Occipital lobe (tissue), 2 donors: ENCODE results near the gene C6orf89. TPM values are rescaled to one million over a fixed set of nuclear protein-coding genes. Genes with fewer than 3 reads are reported as not detected.
A peak's percentile ranks its signal among the peaks of the same experiment; 100 is the strongest.
"Not testable (repeated sequence)": the region's sequence is repeated elsewhere in the genome, so short reads cannot be mapped to it uniquely, and the experiment has no call there.

ENCODE experiments used
- DNase-seq: peaks from one replicate; lab custom pipeline; 2025; lab: John Stamatoyannopoulos, UW
- total RNA-seq: library from RNA; depleted of rRNA; stranded (reverse); fragments of >200 nt; gene quantifications from one replicate; pipeline ENCODE4 v1.2.3, GENCODE V29; 2014

C6orf89 gene
- total RNA-seq, 1 donor from 2014 or later: 36.2 TPM

DNA sequence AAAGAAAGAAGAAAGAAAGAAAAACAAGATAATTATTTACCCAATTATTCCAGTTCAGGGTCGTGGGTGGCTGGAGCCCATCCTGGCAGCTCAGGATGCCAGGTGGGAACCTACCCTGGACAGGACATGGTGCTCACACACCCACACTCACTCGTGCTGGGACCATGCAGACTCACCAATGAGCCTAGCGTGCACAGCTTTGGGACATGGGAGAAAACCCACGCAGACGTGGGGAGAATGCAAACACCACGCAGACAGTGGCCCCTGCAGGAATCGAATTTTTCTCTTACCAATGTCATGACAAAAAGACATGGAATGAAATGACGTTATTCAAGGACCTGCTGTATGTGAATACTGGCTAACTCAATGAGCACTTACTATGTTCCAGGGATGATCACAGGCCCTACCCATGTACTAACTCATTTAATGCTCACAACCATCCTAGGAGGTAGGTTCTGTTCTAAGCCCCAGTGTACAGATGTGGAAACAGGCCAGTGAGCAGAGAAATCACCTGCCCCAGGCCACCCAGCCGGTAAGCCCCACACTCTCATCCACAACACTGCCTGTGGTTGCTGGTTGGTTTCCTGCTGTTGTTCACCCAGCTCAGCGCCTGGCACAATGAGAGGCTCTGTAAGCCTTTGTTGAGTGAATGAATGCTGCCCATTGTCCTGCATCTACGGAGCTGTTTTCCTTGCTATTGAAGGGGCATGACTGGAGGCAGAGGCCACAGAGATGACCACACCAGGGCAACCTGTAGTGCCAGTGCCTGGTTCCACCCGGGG is 62.0 kb downstream of the C6orf89 start:
- DNase-seq: peak; percentile 73

DNA sequence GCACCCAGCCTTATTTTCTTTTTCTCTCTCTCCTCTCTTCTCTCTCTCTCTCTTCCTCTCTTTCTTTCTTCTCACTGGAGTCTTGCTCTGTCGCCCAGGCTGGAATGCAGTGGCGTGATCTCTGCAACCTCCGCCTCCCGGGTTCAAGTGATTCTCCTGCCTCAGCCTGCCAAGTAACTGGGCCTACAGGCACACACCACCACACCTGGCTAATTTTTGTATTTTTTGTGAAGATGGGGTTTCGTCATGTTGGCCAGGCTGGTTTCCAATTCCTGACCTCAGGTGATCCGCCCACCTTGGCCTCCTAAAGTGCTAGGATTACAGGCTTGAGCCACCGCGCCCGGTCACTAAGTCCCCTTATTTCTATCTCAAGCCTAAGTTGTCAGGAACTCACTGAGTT is 63.3 kb downstream of the C6orf89 start:
- DNase-seq: not testable (repeated sequence)

DNA sequence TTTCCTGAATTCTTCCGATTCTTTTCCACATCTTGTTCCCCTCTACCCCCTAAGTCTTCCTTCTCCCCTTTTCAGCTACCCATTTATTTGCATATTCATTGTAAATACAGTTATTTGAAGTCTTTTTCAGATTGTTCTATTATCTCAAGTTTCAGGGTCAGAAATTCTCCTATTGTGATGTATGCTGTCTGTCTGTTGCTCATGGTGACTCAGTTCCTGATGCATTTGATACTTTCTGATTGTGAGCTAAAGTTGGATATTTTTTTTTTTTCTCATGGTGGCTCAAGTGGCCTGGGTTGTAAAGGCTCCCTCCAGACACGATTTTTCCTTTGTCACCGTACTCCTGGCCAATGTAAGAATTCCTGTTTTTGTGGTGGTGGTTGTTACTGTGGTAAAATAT is 63.9 kb downstream of the C6orf89 start:
- DNase-seq: no peak

DNA sequence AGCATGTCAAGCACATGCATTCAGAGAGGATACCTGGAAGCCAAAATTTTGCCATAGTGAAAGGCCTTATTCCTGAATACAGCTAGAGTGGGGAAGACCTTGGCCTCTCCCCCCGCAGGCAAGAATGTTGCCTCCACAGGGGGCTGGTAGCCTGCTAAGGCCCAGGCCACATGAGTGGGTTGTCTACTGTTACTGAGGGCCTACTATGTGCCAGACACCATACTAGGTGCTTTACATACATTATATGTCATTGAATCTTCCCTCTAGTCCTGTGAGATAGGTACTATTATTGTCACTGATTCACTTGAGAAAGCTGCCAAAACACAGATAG is 68.1 kb downstream of the C6orf89 start:
- DNase-seq: no peak

DNA sequence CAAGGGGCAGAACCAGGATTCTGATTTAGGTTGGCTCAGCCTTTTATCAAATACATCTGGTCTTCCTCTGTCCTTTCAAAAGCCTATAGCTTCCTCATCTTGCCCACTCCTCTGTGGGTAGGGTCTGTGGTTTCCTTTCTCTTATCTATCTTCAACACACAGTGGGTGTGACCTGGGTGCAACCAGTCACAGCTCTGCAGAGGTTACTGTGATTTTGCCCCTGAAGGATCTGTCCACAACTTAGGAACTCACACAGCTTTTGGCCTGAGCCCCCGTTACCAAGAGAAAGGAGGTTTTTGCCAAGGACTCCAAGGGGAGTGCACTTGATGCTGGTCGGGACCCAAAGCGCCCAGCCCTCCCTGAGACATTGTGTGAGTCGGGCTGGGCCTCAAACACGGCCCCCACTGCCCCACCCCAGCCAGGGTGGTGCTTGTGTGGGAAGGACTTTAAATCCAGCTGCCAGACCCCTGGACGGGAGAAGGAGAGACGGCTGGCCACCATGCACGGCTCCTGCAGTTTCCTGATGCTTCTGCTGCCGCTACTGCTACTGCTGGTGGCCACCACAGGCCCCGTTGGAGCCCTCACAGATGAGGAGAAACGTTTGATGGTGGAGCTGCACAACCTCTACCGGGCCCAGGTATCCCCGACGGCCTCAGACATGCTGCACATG is 68.6 kb downstream of the C6orf89 start, which contains the start of gene PI16:
TSS of gene PI16 (plus strand) at position 477 of the 670 bp plus-strand sequence. CDS start at position 500, 23 bp downstream.
- DNase-seq: no peak

DNA sequence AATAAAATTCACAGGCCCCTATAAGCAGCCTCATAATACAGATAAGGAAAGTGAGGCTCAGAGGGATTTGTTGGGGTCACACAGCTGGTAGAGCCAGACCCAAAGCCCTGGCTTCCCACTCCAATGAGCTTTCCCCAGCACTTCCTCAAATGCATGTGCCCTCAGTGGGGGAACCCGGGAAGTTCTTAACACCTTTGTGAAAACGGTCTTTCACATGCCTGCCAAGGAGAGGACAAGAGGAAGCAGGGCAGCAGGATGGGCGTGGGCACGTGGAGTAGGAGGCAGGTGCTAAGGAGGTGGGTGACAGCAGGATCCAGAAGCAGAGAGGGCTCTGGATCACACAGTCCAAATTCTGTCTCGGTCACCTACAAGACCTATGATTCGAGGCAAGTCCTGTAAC is 69.4 kb downstream of the C6orf89 start:
- no peak for DNase-seq

DNA sequence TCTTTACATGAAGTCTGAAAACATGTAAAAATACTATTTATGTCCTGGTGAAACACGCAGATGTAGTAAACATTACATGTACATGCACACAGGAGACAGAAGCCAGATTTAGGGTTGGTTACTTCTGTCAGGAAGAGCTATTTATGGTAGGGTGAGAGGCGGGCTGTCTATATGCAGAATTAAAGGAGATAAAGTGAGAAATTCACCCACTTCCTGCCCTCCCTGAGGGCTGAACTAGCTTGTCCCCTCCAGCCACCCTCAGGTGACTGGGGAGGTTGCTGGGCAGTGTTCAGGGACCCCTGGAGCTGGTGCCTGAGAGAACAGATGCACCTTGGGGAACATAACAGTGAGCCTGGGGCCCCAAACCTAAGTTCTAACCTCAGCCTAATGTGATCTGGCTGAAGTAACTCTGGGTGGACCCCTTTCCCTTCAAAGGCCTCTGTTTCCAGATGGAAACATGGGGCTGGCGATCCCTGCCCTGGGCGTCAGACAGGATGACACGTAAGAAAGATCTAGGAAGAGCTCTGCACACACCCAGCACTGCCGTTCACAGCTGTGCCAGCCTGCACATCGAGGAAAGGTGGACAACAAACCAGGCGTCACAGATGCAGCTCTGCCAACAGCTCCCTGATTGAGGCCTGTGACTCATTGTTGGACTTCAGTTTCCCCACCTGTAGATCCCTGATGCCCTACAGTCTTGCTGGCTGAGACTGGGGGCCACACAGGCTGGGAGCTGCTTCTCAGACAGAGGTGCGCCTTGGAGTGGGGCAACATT is 70.1 kb downstream of the C6orf89 start:
- DNase-seq: no peak

DNA sequence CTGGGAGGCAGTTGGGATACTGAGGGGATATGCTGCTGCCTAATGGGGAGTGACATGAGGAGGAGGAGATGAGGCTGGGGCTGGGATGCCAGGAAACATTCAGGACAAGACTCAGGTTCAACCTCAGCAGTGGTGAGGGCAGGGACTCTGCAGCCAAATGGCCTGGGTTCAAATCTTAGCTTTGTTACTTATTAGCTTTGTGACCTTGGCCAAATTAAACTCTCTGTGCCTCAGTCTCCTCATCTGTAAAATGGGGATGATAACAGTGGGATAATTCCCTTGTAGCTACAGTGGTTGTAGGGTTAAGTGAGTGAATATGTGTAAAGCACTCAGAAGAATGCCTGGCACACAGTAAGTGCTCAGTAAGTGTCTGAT is 70.7 kb downstream of the C6orf89 start:
- no peak for DNase-seq

DNA sequence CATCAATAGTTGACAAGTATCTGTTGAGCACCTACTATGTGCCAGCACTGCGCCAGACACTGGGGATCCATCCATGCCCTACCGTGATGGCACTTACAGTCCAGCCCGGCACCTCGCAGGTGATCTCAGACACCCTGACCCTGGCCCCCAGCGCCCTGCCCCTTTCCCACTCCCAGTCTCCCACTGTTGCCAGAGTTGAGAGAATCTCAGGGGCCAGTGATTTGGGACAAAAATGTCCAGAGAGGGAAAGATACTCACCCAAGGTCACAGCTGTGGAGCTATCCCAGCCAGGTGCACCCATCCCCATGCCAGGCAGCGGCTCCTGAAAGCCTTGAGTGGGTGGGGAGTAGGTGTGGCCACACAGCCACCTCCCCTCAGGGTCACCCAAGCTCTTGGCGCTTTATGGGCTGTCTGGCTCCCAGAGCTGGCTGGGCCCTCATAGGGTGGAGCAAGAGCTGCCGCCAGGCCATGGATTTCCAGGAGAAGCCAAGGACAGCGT is 72.1 kb downstream of the C6orf89 start:
- DNase-seq: no peak

DNA sequence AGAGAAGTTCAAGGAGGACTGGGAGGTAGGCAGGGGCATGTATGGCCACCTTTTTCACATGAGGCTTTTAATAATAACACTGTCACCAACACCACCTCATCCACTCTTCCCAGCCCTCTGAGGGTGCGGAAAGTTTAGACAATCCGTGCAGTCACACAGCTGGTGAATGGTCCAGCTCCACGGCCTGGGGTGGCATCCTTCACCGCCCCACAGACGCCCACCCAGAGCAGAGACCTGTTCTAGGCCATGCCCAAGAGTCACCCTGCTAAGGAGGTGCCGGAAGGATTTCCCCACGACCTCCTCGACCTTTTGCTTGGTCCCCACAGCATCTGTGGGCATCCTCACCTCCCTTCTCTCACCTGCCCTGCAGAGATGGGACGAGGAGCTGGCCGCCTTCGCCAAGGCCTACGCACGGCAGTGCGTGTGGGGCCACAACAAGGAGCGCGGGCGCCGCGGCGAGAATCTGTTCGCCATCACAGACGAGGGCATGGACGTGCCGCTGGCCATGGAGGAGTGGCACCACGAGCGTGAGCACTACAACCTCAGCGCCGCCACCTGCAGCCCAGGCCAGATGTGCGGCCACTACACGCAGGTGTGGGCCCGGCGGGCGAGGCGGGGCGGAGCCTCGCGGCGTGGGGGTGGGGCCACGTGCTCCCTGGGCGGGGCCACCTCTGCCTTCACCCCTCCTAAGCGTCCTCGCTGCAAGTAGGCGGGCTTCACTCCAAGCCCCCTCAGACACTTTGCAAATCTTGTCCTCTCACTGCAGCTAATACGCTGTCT is 73.2 kb downstream of the C6orf89 start:
- no peak for DNase-seq

DNA sequence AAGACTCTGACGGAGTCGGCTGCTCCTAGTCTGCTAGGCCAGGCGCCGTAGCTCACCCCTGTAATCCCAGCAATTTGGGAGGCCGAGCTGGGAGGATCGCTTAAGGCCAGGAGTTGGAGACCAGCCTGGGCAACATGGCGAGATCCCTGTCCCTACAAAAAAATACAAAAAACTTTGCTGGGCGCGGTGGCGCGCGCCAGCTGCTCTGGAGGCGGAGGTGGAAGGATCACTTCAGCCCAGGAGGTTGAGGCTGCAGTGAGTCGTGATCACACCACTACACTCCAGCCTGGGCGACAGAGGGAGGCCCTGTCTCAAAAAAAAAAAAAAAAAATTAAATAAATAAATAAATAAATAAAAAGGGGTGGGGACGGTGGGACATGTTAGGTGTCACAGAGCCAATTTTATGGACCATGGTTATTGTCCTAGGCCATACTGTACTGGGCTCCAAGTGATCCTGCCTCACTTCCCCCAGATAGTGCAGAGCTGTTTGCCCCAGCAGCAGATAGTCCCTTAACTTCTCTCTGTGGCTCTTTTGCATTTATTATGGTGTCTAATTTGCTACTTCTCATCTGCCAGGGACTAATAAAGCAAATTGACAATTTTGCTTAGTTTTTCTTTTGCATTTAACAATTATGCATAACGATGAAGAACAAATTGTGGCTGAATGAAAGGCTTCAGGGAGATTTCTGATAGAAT is 74.0 kb downstream of the C6orf89 start:
- DNase-seq: no peak

DNA sequence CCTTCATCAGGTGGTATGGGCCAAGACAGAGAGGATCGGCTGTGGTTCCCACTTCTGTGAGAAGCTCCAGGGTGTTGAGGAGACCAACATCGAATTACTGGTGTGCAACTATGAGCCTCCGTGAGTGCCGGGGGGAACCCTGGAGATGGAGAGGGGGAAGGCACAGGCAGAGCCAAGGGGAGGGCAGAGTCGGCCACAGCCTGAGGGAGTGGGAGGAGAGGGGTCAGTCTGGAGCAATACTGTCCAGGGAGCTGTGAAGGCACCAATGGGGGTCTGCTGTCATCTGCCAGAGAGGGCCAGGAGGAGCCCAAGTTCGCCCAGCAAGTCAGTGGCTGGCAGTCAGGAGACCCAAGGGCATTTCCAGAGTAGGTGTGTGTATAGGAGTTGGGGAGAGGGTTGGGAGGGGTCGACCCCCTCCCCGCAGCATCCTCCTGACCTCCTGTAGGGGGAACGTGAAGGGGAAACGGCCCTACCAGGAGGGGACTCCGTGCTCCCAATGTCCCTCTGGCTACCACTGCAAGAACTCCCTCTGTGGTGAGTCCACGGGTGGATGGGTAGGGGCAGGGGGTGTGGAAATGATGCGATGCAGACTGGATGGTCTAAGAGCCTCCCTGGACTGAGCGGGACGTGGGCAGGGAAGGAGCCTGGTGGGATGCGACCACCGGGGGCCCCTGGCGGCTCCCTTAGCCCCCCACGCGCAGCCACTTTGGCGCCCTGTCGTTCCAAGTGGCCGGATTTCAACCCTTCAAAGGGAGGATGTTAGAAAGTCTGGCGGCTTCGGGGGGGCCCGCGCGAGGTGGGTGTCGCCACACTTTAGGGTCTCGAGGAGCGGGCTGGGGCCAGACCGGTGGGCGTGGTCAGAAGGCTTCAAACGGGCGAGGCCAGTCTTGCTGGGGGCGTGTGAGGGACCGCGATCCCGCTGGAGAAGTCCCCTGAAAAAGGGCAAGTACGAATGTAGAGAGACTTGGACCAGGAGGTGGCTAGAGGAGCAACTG is 76.0 kb downstream of the C6orf89 start:
- DNase-seq: no peak

DNA sequence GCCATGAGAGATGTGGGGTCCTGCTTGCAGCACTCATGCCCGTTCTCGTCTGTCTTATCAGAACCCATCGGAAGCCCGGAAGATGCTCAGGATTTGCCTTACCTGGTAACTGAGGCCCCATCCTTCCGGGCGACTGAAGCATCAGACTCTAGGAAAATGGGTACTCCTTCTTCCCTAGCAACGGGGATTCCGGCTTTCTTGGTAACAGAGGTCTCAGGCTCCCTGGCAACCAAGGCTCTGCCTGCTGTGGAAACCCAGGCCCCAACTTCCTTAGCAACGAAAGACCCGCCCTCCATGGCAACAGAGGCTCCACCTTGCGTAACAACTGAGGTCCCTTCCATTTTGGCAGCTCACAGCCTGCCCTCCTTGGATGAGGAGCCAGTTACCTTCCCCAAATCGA is 77.1 kb downstream of the C6orf89 start:
- DNase-seq: peak; percentile 61

DNA sequence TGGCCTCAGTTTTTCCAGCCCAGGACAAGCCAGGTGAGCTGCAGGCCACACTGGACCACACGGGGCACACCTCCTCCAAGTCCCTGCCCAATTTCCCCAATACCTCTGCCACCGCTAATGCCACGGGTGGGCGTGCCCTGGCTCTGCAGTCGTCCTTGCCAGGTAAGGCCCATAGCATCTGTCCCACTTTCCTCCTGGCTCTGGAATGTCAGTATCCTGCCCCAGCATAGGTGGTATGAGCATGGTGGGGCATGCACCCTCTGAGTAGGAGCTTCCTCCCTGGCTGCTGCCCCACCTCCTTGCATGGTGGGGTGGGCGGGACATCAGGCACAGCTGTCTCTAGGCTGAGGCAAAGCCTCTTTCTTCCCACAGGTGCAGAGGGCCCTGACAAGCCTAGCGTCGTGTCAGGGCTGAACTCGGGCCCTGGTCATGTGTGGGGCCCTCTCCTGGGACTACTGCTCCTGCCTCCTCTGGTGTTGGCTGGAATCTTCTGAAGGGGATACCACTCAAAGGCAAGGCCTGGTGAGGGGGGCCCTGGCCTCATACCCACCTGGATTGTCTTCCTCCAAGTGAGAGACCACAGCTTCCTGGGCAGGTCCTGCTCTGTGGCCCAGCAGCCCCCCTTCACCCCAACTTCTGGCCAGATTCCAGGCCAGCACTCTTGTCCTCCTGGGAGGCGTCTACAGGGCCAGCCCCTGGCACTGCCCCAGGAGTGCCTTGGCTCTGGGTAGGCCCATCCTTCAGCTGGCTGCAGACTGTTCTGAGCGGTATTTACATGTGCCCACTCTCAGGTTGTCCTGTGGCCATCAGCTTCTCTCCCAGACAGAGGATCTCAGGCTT is 77.9 kb downstream of the C6orf89 start:
- no peak for DNase-seq

DNA sequence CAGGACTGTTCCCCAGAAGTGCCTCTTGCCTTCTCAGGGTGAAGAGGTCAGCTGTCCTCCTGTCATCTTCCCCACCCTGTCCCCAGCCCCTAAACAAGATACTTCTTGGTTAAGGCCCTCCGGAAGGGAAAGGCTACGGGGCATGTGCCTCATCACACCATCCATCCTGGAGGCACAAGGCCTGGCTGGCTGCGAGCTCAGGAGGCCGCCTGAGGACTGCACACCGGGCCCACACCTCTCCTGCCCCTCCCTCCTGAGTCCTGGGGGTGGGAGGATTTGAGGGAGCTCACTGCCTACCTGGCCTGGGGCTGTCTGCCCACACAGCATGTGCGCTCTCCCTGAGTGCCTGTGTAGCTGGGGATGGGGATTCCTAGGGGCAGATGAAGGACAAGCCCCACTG is 78.6 kb downstream of the C6orf89 start:
- no peak for DNase-seq

DNA sequence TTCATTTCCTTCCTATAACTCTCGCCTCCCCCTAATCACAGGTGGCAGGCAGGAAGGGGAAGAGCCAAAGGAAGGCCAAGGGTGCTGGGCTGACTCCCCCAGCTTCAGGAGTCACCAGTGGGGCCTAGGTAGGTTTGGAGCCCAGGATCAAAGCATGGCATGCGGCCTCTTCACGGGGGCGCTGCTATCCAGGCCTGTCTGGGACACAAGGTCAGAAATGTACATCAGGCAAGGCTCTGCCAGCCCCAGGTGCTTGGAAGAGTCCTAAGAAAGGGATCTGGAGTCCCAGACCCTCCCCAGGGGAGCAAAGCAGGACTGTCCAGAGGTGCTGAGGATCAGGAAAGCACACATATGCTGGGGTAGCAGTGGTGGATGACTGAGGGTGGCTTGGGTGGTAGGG is 79.2 kb downstream of the C6orf89 start:
- DNase-seq: no peak

DNA sequence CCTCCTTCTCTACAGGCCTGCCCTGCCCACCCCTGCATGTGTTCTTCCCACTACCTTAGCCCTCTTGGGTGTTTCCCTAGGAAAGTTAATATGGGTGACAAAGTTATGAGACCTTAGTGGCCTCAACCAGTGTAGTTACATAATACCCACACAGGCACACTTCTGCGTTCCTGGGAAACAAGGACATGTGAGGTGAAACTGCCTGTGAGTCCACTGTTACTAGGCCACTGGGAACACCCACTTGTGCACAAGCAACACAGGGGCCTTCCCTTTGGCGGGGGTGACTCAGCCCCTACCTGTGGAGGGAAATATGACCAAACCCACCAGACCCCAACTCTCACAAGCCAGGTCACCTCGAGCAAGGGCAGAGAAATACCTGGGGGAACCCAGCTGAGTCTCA is 81.5 kb downstream of the C6orf89 start:
- no peak for DNase-seq

DNA sequence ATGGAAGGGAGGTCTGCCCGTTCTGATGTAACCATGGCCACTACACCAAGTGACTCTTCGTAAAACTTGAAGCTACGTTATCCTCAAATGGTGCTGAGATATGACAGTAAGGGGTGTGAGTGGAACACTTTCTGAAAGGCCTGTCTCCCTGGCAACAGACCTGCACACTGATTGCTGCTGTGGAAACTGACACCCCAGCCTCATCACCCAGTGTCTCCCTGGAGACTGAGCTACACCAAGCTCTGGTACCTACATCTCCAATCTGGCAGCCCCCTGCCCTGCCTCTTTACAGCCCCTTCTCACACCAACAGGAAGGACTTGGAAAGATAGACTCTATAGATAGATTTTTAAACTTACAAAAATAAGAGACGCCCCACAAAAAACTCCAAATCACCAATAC is 82.0 kb downstream of the C6orf89 start:
- DNase-seq: no peak
